HepG2 (cell line): ENCODE measurements around the gene TXNDC11. TPM values are rescaled to one million over a fixed set of nuclear protein-coding genes. Genes with fewer than 3 reads are reported as not detected.

Source experiments
- ATF6 ChIP-seq: sonication (generic); formaldehyde crosslinking; conservative IDR thresholded peaks from 2 replicates; pipeline ENCODE4 v1.4.0; 2020; ENCODE audit warnings: missing genetic modification reagents
- ATF7-NPFF ChIP-seq: sonication (generic); formaldehyde crosslinking; IDR thresholded peaks from 2 replicates; pipeline ENCODE4 v1.8.1; 2023; ENCODE audit warnings: mild to moderate bottlenecking, low read depth, missing genetic modification reagents, moderate library complexity
- DBP ChIP-seq: sonication (generic); formaldehyde crosslinking; IDR thresholded peaks from 2 replicates; pipeline ENCODE4 v1.4.0; 2020; ENCODE audit warnings: missing genetic modification reagents; ENCODE audit errors: not compliant biosample characterization
- ELF4 ChIP-seq: sonication (generic); formaldehyde crosslinking; IDR thresholded peaks from 2 replicates; pipeline ENCODE4 v1.5.0; 2020; ENCODE audit warnings: missing genetic modification reagents, mild to moderate bottlenecking, moderate library complexity, borderline replicate concordance
- FOXK2 ChIP-seq: fragments of 450-650 bp; IDR thresholded peaks from 2 replicates; pipeline ENCODE4 v1.6.1; 2016
- GABPB1 ChIP-seq: IDR thresholded peaks from 2 replicates; pipeline ENCODE4 v1.6.1; 2016; ENCODE audit warnings: mild to moderate bottlenecking, missing genetic modification reagents, moderate library complexity, missing compliant biosample characterization
- HHEX ChIP-seq: IDR thresholded peaks from 2 replicates; pipeline ENCODE4 v1.6.1; 2016; ENCODE audit warnings: control low read depth
- HIVEP1 ChIP-seq: sonication (generic); formaldehyde crosslinking; IDR thresholded peaks from 2 replicates; pipeline ENCODE4 v1.4.0; 2020; ENCODE audit warnings: mild to moderate bottlenecking, missing genetic modification reagents
- HNRNPL ChIP-seq: fragments of 200-400 bp; formaldehyde crosslinking; IDR thresholded peaks from 2 replicates; pipeline ENCODE4 v1.6.1; 2017; ENCODE audit warnings: mild to moderate bottlenecking, low read depth, low read length
- HOXD1 ChIP-seq: sonication (generic); formaldehyde crosslinking; IDR thresholded peaks from 2 replicates; pipeline ENCODE4 v1.5.0; 2020; ENCODE audit warnings: missing genetic modification reagents
- ISL2 ChIP-seq: sonication (generic); formaldehyde crosslinking; IDR thresholded peaks from 2 replicates; pipeline ENCODE4 v1.5.0; 2020; ENCODE audit warnings: missing genetic modification reagents
- JARID2 ChIP-seq: sonication (generic); formaldehyde crosslinking; IDR thresholded peaks from 2 replicates; pipeline ENCODE4 v1.8.1; 2023; ENCODE audit warnings: missing genetic modification reagents, inconsistent platforms; ENCODE audit not compliant: insufficient replicate concordance
- MXD1 ChIP-seq: sonication (generic); formaldehyde crosslinking; IDR thresholded peaks from 2 replicates; pipeline ENCODE4 v1.4.0; 2020; ENCODE audit warnings: mild to moderate bottlenecking, missing genetic modification reagents
- NCOA1 ChIP-seq: sonication (generic); formaldehyde crosslinking; IDR thresholded peaks from 2 replicates; pipeline ENCODE4 v1.9.0; 2021; ENCODE audit warnings: missing genetic modification reagents
- SKI ChIP-seq: fragments of 450-650 bp; IDR thresholded peaks from one replicate; pipeline ENCODE4 v1.6.1; 2018; ENCODE audit warnings: mild to moderate bottlenecking; ENCODE audit not compliant: partially characterized antibody
- SMAD9 ChIP-seq: sonication (generic); formaldehyde crosslinking; IDR thresholded peaks from 2 replicates; pipeline ENCODE4 v1.5.1; 2020; ENCODE audit warnings: mild to moderate bottlenecking, missing genetic modification reagents
- TMF1 ChIP-seq: sonication (generic); formaldehyde crosslinking; IDR thresholded peaks from 2 replicates; pipeline ENCODE4 v1.8.1; 2022; ENCODE audit warnings: low read depth, missing genetic modification reagents
- ZBTB7B ChIP-seq: sonication (generic); formaldehyde crosslinking; IDR thresholded peaks from 2 replicates; pipeline ENCODE4 v1.4.0; 2020; ENCODE audit warnings: missing genetic modification reagents
- ZNF12 ChIP-seq: sonication (generic); formaldehyde crosslinking; IDR thresholded peaks from 2 replicates; pipeline ENCODE4 v1.5.0; 2020; ENCODE audit warnings: missing genetic modification reagents
- ZNF205 ChIP-seq: IDR thresholded peaks from 2 replicates; pipeline ENCODE4 v1.6.1; 2018; ENCODE audit warnings: missing biosample characterization, missing genetic modification reagents
- ZNF235 ChIP-seq: sonication (generic); formaldehyde crosslinking; IDR thresholded peaks from 2 replicates; pipeline ENCODE4 v1.8.1; 2023; ENCODE audit warnings: mild to moderate bottlenecking, missing genetic modification reagents, borderline replicate concordance
- ZNF282 ChIP-seq: fragments of 450-650 bp; IDR thresholded peaks from 2 replicates; pipeline ENCODE4 v1.6.1; 2018; ENCODE audit not compliant: partially characterized antibody
- ZNF331 ChIP-seq: sonication (generic); formaldehyde crosslinking; IDR thresholded peaks from 2 replicates; pipeline ENCODE4 v1.4.0; 2020; ENCODE audit warnings: missing genetic modification reagents
- ZNF570 ChIP-seq: sonication (generic); formaldehyde crosslinking; IDR thresholded peaks from 2 replicates; pipeline ENCODE4 v1.4.0; 2020; ENCODE audit warnings: mild to moderate bottlenecking, missing genetic modification reagents, borderline replicate concordance
- ZNF607 ChIP-seq: sonication (generic); formaldehyde crosslinking; IDR thresholded peaks from 2 replicates; pipeline ENCODE4 v1.5.1; 2020; ENCODE audit warnings: missing genetic modification reagents, mild to moderate bottlenecking, borderline replicate concordance
- ZNF841 ChIP-seq: sonication (generic); formaldehyde crosslinking; IDR thresholded peaks from 2 replicates; pipeline ENCODE4 v1.8.1; 2023; ENCODE audit warnings: missing genetic modification reagents, borderline replicate concordance
- ZSCAN20 ChIP-seq: sonication (generic); formaldehyde crosslinking; IDR thresholded peaks from 2 replicates; pipeline ENCODE4 v1.4.0; 2020; ENCODE audit warnings: missing genetic modification reagents, mild to moderate bottlenecking, borderline replicate concordance
- ZSCAN5A ChIP-seq: sonication (generic); formaldehyde crosslinking; IDR thresholded peaks from 2 replicates; pipeline ENCODE4 v1.8.0; 2022; ENCODE audit warnings: mild to moderate bottlenecking, missing genetic modification reagents, borderline replicate concordance
- polyA plus RNA-seq, 8 experiments: library from polyadenylated mRNA; depleted of rRNA in 3 of 8; stranded (reverse) in 7 of 8; unstranded in 1 of 8; fragments of >200 nt; fragmentation: Illumina TruSeq in 4 of 8; extraction: Trizol in 4 of 8; gene quantifications; 2 replicates each; pipeline versions ENCODE4 v1.2.1 to v1.2.3, GENCODE V29; 2011 to 2016; ENCODE audit warnings: low read depth in 4 of 8, missing spikeins in 1 of 8, mixed read lengths in 1 of 8; ENCODE audit not compliant: insufficient read depth in 1 of 8
- total RNA-seq, 5 experiments: library from RNA; depleted of rRNA; stranded (reverse); fragments of >200 nt; fragmentation: Illumina TruSeq; extraction: Trizol; gene quantifications; 2 replicates each; pipeline ENCODE4 v1.2.3, GENCODE V29; 2016; ENCODE audit warnings: low read depth in 1 of 5

TXNDC11 gene
- total and polyA plus RNA-seq, 2 of the 13 experiments (the other 11 are each of a cell fraction or from before 2014, with no cell fraction given) = 74.9 to 123 TPM

- TF ChIP-seq MXD1 (CRISPR knock-in tag) = no peak
- no peak for TF ChIP-seq ZSCAN20 (CRISPR knock-in tag)
- no peak for TF ChIP-seq ZNF607 (CRISPR knock-in tag)
- TF ChIP-seq ZNF282 = no peak
- no peak for TF ChIP-seq SMAD9 (CRISPR knock-in tag)
- TF ChIP-seq DBP (CRISPR knock-in tag) = no peak
- TF ChIP-seq HNRNPL = no peak
- no peak for TF ChIP-seq JARID2 (CRISPR knock-in tag)
- TF ChIP-seq ZBTB7B (CRISPR knock-in tag) = no peak
- TF ChIP-seq HOXD1 (CRISPR knock-in tag) = no peak
- TF ChIP-seq ZNF841 (CRISPR knock-in tag) = no peak
- TF ChIP-seq NCOA1 (CRISPR knock-in tag) = 0 out of 2 replicates have a peak, but pooled peaks have one; percentile 12
- TF ChIP-seq ELF4 (CRISPR knock-in tag) = no peak
- TF ChIP-seq ZNF205 (CRISPR knock-in tag) = no peak
- TF ChIP-seq ATF7-NPFF (CRISPR knock-in tag) = 0 out of 2 replicates have a peak, but pooled peaks have one; percentile 16
- TF ChIP-seq ZNF570 (CRISPR knock-in tag) = no peak
- TF ChIP-seq ATF6 (CRISPR knock-in tag) = no peak
- no peak for TF ChIP-seq ZNF12 (CRISPR knock-in tag)
- TF ChIP-seq HHEX (CRISPR knock-in tag) = no peak
- no peak for TF ChIP-seq ISL2 (CRISPR knock-in tag)
- no peak for TF ChIP-seq SKI
- no peak for TF ChIP-seq TMF1 (CRISPR knock-in tag)
- 0 out of 2 replicates have a peak, but pooled peaks have one; percentile 20 for TF ChIP-seq GABPB1 (CRISPR knock-in tag)
- no peak for TF ChIP-seq FOXK2
- 0 out of 2 replicates have a peak, but pooled peaks have one; percentile 12 for TF ChIP-seq ZNF331 (CRISPR knock-in tag)
- TF ChIP-seq ZSCAN5A = no peak
- TF ChIP-seq HIVEP1 = no peak
- no peak for TF ChIP-seq ZNF235 (CRISPR knock-in tag)
These were observed 112.5 kb downstream of the TXNDC11 start (continued) for GRCh38 chr16:11630046-11630767.
